GM12872 (cell line): ENCODE results near the gene TNFRSF21.

Experiments
- CTCF ChIP-seq: IDR thresholded peaks from 3 replicates; pipeline ENCODE4 v1.5.1; 2011; ENCODE audit warnings: low read depth, mild to moderate bottlenecking, low read length, moderate library complexity; ENCODE audit not compliant: insufficient read depth

TNFRSF21 gene

GRCh38 chr6:47239546-47239945 lies 70.2 kb downstream of the TNFRSF21 start:
- TF ChIP-seq CTCF = no peak

- TF ChIP-seq CTCF = no peak
These were observed 71.2 kb downstream of the TNFRSF21 start for GRCh38 chr6:47238456-47238995.

- no peak for TF ChIP-seq CTCF
These were observed 72.5 kb downstream of the TNFRSF21 start for GRCh38 chr6:47237196-47237595.

- no peak for TF ChIP-seq CTCF
These were observed 73.5 kb downstream of the TNFRSF21 start for GRCh38 chr6:47235964-47236760.

GRCh38 chr6:47235421-47235820 lies 74.3 kb downstream of the TNFRSF21 start:
- TF ChIP-seq CTCF = no peak

GRCh38 chr6:47234266-47234933 lies 75.3 kb downstream of the TNFRSF21 start:
- no peak for TF ChIP-seq CTCF

- TF ChIP-seq CTCF = no peak
These were observed 78.6 kb downstream of the TNFRSF21 start for GRCh38 chr6:47231151-47231550.
